NB4 (cell line): ENCODE results near the gene CKMT2.

ENCODE experiments used
- POLR2A ChIP-seq: IDR thresholded peaks from 2 replicates; pipeline ENCODE4 v1.6.1; 2011; ENCODE audit warnings: mild to moderate bottlenecking; ENCODE audit not compliant: insufficient read length; ENCODE audit errors: extremely low read depth
- TF ChIP-seq, protein P1 (sequence below): IDR thresholded peaks from one replicate; pipeline ENCODE4 v1.5.1; 2012; ENCODE audit warnings: low read depth, low read length

DNA sequence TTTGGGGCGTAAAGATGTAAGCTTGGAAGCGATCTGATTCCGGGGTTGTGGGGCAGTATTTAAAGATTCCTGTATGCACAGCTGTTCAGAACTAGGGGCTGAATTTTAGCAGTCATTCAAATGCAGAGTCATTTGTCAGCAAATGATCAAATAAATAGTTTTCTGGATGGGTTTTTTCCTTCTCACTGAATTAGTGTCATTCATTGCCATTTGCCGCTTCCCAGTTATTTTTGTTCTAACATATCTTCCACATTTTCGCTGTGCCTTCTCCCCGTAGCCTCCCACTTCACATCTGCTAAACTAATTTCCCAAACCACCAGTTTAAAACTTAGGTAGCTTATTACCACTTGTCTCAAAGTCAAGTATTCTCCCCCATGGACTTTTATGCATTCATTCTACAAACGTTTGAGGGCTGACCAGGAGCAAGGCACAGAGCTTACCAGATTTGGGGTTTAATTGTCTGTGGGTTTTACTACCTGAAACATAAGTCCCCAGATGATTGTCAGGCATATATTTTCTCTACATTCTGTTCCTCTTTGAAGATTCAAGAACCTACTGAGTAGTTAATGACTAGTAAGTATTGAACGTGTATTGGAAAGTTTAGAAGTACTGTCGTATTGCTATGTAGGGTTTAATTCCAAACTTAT, 41.3 kb upstream of the CKMT2 start:
- TF ChIP-seq, protein P1, sequence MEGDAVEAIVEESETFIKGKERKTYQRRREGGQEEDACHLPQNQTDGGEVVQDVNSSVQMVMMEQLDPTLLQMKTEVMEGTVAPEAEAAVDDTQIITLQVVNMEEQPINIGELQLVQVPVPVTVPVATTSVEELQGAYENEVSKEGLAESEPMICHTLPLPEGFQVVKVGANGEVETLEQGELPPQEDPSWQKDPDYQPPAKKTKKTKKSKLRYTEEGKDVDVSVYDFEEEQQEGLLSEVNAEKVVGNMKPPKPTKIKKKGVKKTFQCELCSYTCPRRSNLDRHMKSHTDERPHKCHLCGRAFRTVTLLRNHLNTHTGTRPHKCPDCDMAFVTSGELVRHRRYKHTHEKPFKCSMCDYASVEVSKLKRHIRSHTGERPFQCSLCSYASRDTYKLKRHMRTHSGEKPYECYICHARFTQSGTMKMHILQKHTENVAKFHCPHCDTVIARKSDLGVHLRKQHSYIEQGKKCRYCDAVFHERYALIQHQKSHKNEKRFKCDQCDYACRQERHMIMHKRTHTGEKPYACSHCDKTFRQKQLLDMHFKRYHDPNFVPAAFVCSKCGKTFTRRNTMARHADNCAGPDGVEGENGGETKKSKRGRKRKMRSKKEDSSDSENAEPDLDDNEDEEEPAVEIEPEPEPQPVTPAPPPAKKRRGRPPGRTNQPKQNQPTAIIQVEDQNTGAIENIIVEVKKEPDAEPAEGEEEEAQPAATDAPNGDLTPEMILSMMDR = no peak
- TF ChIP-seq POLR2A = no peak
